Stimulated activated CD4-positive, alpha-beta T cell treated with anti-CD3 and anti-CD28 coated beads, Interleukin-2, amount 100 ng/mL, for 24 hours (primary cell): Measurements from ENCODE around the gene HPS4.

Experiments used
- DNase-seq, 2 donors: peaks; one replicate each; pipeline ENCODE4 v3.0.0-alpha.2; 2020

Gene HPS4

GRCh38 chr22:26463688-26464087 is 19.9 kb downstream of the HPS4 start:
- DNase-seq = no peak

GRCh38 chr22:26463101-26463661 is 20.4 kb downstream of the HPS4 start:
- no peak for DNase-seq

- DNase-seq = no peak
Measured at GRCh38 chr22:26462641-26463040, 20.9 kb downstream of the HPS4 start.

- DNase-seq = no peak
Measured at GRCh38 chr22:26462051-26462450, 21.5 kb downstream of the HPS4 start.

- peak; percentile 56 to 68 for DNase-seq
Measured at GRCh38 chr22:26461188-26461810, 22.3 kb downstream of the HPS4 start.

- DNase-seq = no peak
Measured at GRCh38 chr22:26460202-26460601, 23.4 kb downstream of the HPS4 start.

GRCh38 chr22:26457661-26458272 is 25.8 kb downstream of the HPS4 start:
- DNase-seq = no peak

GRCh38 chr22:26453812-26454500 is 29.6 kb downstream of the HPS4 start:
- DNase-seq = no peak

- no peak for DNase-seq
Measured at GRCh38 chr22:26453216-26453615, 30.4 kb downstream of the HPS4 start.

GRCh38 chr22:26452236-26453016 is 31.2 kb downstream of the HPS4 start:
- DNase-seq = no peak

GRCh38 chr22:26450453-26451185 is 33.0 kb downstream of the HPS4 start:
- DNase-seq = no peak

GRCh38 chr22:26448941-26449340 is 34.6 kb downstream of the HPS4 start:
- no peak for DNase-seq

- no peak for DNase-seq
Measured at GRCh38 chr22:26448334-26448733, 35.2 kb downstream of the HPS4 start.

- no peak for DNase-seq
Measured at GRCh38 chr22:26447584-26448329, 35.8 kb downstream of the HPS4 start.

GRCh38 chr22:26446808-26447515 is 36.6 kb downstream of the HPS4 start:
- no peak for DNase-seq

GRCh38 chr22:26445577-26446275 is 37.9 kb downstream of the HPS4 start:
- DNase-seq = no peak

- no peak for DNase-seq
Measured at GRCh38 chr22:26444777-26445176, 38.8 kb downstream of the HPS4 start.

- no peak for DNase-seq
Measured at GRCh38 chr22:26443901-26444690, 39.5 kb downstream of the HPS4 start.

GRCh38 chr22:26442086-26442756 is 41.4 kb downstream of the HPS4 start:
- DNase-seq = no peak
